ENCODE measurements around the gene COMMD4. TPM values are rescaled to one million over a fixed set of nuclear protein-coding genes. Genes with fewer than 3 reads are reported as not detected.
A peak's percentile ranks its signal among the peaks of the same experiment; 100 is the strongest.
"Not testable (repeated sequence)": the region's sequence is repeated elsewhere in the genome, so short reads cannot be mapped to it uniquely, and the experiment has no call there.

COMMD4 gene
- total and polyA plus RNA-seq, 7 donors: 37.8 to 115 (median 54.3) TPM

DNA sequence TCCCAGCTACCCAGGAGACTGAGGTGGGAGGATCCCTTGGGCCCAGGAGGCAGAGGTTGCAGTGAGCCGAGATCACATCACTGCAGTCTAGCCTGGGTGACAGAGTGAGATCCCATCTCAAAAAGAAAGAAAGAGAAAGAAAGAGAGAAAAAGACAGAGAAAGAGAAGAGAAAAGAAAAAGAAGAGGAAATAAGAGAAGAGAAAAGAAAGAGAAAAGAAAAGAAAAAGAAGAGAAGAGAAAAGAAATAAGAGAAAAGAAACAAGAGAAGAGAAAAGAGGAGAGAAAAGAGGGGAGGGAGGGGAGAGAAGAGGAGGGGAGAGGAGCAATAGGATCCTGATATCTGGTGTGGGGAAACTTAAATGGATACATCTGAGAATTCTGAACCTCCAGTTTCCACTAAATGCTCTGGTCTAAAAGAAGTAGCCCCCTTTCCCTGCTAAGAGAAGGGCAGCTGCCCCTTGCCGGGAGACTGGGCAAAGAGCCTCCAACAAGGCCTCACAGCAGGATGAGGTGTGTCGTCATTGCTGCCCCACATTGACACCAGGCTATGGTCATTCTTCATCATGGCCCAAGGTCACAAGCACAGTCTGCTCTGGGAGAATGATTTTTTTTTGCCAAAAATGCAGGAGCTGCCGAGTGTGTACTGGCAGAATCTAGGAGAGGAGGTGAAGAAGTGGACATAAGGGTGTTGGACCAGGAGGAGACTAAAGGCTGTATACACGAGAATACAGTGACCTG is 21.1 kb upstream of the COMMD4 start:
- intact Hi-C loops (cut with DNase I): no loop called here
- Histone ChIP-seq H3K9me3 (no peaks in the 10 kb centered on the region), H3K27me3 (no peaks in the 10 kb centered on the region), H3K36me3 (no peaks in the 10 kb centered on the region), H3K4me3 (no peak overlapping the region), H3K27ac (no peak overlapping the region), H3K4me1 (no peaks in the 10 kb centered on the region)
- TF ChIP-seq POLR2AphosphoS5 (IDR thresholded peaks at IDR 0.05): no peak
- TF ChIP-seq, protein P1, sequence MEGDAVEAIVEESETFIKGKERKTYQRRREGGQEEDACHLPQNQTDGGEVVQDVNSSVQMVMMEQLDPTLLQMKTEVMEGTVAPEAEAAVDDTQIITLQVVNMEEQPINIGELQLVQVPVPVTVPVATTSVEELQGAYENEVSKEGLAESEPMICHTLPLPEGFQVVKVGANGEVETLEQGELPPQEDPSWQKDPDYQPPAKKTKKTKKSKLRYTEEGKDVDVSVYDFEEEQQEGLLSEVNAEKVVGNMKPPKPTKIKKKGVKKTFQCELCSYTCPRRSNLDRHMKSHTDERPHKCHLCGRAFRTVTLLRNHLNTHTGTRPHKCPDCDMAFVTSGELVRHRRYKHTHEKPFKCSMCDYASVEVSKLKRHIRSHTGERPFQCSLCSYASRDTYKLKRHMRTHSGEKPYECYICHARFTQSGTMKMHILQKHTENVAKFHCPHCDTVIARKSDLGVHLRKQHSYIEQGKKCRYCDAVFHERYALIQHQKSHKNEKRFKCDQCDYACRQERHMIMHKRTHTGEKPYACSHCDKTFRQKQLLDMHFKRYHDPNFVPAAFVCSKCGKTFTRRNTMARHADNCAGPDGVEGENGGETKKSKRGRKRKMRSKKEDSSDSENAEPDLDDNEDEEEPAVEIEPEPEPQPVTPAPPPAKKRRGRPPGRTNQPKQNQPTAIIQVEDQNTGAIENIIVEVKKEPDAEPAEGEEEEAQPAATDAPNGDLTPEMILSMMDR (IDR thresholded peaks at IDR 0.05): no peak
- TF ChIP-seq EP300 (IDR thresholded peaks at IDR 0.05): no peak
- TF ChIP-seq POLR2A (IDR thresholded peaks at IDR 0.05): no peak
- DNase-seq: peak; percentile 25
- WGBS, 2 donors: 86 to 90% methylated on average over 5 of the region's 5 CpGs

DNA sequence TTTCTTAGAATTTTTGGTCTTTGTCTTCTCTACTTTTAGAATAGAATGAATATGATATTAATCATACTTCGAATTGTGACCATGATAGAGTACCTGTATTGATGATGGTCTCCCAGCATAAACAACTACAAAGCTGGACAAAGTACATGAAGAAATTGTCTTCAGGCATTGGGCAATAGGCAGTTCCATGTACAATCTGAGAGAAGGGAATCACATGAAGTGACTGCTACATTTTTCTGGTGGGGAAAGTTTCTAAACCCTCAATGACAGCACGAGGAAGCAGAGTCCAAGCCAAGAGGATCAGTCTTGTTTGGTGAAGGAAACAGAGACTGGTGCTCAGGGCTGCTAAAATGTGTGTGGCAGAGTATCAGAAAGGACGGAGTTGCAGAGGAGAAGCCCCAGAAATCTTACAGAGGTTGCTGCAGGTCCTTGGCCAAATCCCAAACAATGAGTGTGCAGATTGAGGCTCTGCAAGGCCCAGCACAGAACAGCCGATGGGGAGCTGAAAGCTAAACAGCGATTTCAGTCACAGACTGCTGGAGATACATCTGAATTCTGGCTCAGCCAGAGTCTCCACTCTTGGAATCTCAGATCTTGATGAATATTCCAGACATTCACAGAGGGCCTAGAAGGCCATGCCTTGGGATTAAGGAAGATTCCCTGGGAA is 16.5 kb upstream of the COMMD4 start:
- 89 to 95% methylated on average over 5 of the region's 5 CpGs for WGBS, 2 donors
- intact Hi-C loops (cut with DNase I); H3K4me1 ChIP-seq; H3K27ac ChIP-seq; H3K36me3 ChIP-seq; DNase-seq; H3K27me3 ChIP-seq; H3K4me3 ChIP-seq; H3K9me3 ChIP-seq: not testable (repeated sequence)

DNA sequence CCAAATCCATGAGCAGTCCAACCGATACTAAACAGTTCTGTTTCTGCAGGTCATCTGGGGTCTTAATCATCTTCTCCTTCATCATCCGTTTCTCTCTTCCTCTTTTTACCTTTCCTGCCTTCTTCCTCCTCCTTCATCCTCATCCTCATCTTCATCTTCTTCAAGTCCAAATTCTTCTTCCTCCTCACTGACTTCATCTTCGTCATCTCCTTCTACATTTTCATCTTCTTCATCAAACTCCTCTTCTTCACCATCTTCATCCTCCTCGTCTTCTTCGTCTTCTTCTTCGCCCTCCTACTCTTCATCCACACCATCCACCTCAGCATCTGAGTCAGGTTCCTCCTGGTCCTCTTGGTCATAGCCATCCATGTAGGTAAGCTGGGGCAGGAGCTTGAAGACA is 14.2 kb upstream of the COMMD4 start:
- H3K27me3 ChIP-seq: no peaks in the 10 kb centered on the region
- no peaks in the 10 kb centered on the region for H3K4me1 ChIP-seq
- H3K27ac ChIP-seq: no peak overlapping the region
- peak; percentile 8 for DNase-seq
- H3K9me3 ChIP-seq: no peaks in the 10 kb centered on the region
- no peaks in the 10 kb centered on the region for H3K36me3 ChIP-seq
- H3K4me3 ChIP-seq: no peak overlapping the region
- 90 to 91% methylated on average over 6 of the region's 6 CpGs for WGBS, 2 donors
- intact Hi-C loops (cut with DNase I): no loop called here
- TF ChIP-seq POLR2A (IDR thresholded peaks at IDR 0.05) (no peak), EP300 (IDR thresholded peaks at IDR 0.05) (no peak), POLR2AphosphoS5 (IDR thresholded peaks at IDR 0.05) (no peak)
- TF ChIP-seq, protein P1 (IDR thresholded peaks at IDR 0.05): no peak

DNA sequence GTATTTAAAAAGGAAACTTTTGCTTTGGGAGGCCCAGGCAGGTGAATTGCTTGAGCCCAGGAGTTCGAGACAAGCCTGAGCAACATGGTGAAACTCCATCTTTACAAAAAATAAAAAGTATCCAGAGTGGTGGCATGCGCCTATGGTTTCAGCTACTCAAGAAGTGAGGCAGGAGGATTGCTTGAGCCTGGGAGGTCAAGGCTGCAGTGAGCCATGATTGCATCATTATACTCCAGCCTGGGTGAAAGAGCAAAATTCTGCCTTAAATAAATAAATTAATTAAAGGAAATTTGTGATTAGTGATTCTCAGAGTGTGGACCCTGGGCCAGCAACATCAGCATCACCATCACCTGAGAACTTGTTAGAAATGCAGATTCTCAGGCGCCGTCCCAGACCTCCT is 9.9 kb upstream of the COMMD4 start:
- no peak for DNase-seq
- TF ChIP-seq, protein P1 (IDR thresholded peaks at IDR 0.05): no peak
- TF ChIP-seq POLR2AphosphoS5 (IDR thresholded peaks at IDR 0.05) (no peak), POLR2A (IDR thresholded peaks at IDR 0.05) (no peak), EP300 (IDR thresholded peaks at IDR 0.05) (no peak)
- 90 to 91% methylated on average over 4 of the region's 4 CpGs for WGBS, 2 donors
- H3K4me1 ChIP-seq: no peaks in the 10 kb centered on the region
- no peak overlapping the region for H3K4me3 ChIP-seq
- intact Hi-C loops (cut with DNase I): no loop called here
- H3K9me3 ChIP-seq: no peaks in the 10 kb centered on the region
- H3K27me3 ChIP-seq: no peaks in the 10 kb centered on the region
- H3K27ac ChIP-seq: no peak overlapping the region
- no peaks in the 10 kb centered on the region for H3K36me3 ChIP-seq

DNA sequence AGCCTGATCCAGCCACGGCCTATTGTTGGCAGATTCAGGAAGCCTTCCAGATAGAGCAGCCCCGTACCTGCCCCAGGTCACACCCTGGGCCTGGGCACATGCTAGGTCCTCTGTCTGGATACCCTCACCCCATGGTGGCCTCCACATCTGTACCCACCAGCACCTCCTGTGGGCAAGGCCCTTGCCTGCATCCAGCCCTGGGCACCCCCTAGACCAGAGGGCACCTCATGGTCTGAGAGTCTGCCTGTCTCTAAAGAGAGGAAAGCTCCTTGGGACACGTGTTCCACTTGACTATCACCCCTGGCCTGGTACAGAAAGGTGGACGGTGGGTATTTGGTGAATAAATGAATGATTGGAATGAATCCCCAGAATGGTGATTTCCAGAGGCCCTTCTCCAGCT is 8.9 kb upstream of the COMMD4 start:
- Histone ChIP-seq H3K4me1 (no peaks in the 10 kb centered on the region), H3K27me3 (no peaks in the 10 kb centered on the region), H3K9me3 (no peaks in the 10 kb centered on the region), H3K27ac (no peak overlapping the region), H3K4me3 (no peak overlapping the region), H3K36me3 (no peaks in the 10 kb centered on the region)
- TF ChIP-seq, protein P1 (IDR thresholded peaks at IDR 0.05): no peak
- intact Hi-C loops (cut with DNase I): no loop called here
- whole genome bisulfite sequencing, 2 donors: 89% methylated on average over 4 of the region's 4 CpGs
- peak; percentile 58 for DNase-seq
